IMR-90 (cell line): Measurements from ENCODE around the gene OSBPL6. TPM values are rescaled to one million over a fixed set of nuclear protein-coding genes. Genes with fewer than 3 reads are reported as not detected.

Experiments used
- ATAC-seq: fragments of 200-7000 bp; cut with Tn5 transposase; 2 replicates; pipeline ENCODE4 v1.9.1; 2020; ENCODE audit warnings: low read depth, mild to moderate bottlenecking, moderate library complexity
- BruUV-seq: library from RNA; stranded (reverse); fragments of 400-500 nt; replicated peaks from 2 replicates; lab custom pipeline; 2021; lab: Mats Ljungman, UMichigan
- CTCF ChIA-PET: fragments of 300-600 bp; formaldehyde crosslinking; extraction: SDS; loops from one replicate; lab custom pipeline; 2021; ENCODE audit warnings: antibody characterized with exemption; lab: Yijun Ruan, JAX
- POLR2A ChIA-PET: fragments of 300-600 bp; sonication (Branson Sonifier 250); formaldehyde crosslinking; loops from one replicate; lab custom pipeline; 2022; ENCODE audit warnings: antibody characterized with exemption; ENCODE audit not compliant: unreplicated experiment; lab: Charles Lee
- DNase-seq: peaks from one replicate; pipeline ENCODE4 v3.0.0; 2013
- H2AFZ ChIP-seq: replicated peaks from 2 replicates; pipeline ENCODE3; 2013; ENCODE audit warnings: low read length, mild to moderate bottlenecking; ENCODE audit not compliant: poor library complexity
- H2AK5ac ChIP-seq: 2 replicates; pipeline ENCODE4 v1.6.1; 2013; ENCODE audit warnings: low read depth, low read length, inconsistent platforms
- H2AK9ac ChIP-seq: replicated peaks from 2 replicates; pipeline ENCODE3; 2013; ENCODE audit warnings: mild to moderate bottlenecking, low read depth, low read length, moderate library complexity; ENCODE audit not compliant: poor library complexity
- H2BK120ac ChIP-seq: 2 replicates; pipeline ENCODE4 v1.6.1; 2013; ENCODE audit warnings: low read depth, low read length, inconsistent platforms
- H2BK15ac ChIP-seq: 3 replicates; pipeline ENCODE4 v1.6.1; 2013; ENCODE audit warnings: low read depth, low read length, inconsistent platforms
- H2BK20ac ChIP-seq: 2 replicates; pipeline ENCODE4 v1.6.1; 2013; ENCODE audit warnings: low read depth, mild to moderate bottlenecking, inconsistent platforms, low read length, moderate library complexity
- H2BK5ac ChIP-seq: 2 replicates; pipeline ENCODE4 v1.6.1; 2013; ENCODE audit warnings: mild to moderate bottlenecking, low read depth, low read length, inconsistent platforms; ENCODE audit not compliant: poor library complexity, severe bottlenecking
- H3K14ac ChIP-seq: replicated peaks from 2 replicates; pipeline ENCODE4 v1.6.1; 2013; ENCODE audit warnings: low read depth, low read length, inconsistent platforms
- H3K18ac ChIP-seq: 2 replicates; pipeline ENCODE4 v1.6.1; 2013; ENCODE audit warnings: low read depth, low read length, control low read depth
- H3K23ac ChIP-seq: 2 replicates; pipeline ENCODE4 v1.6.1; 2013; ENCODE audit warnings: low read depth, low read length, inconsistent platforms
- H3K27ac ChIP-seq: 2 replicates; pipeline ENCODE4 v1.5.1; 2013; ENCODE audit warnings: mild to moderate bottlenecking, control low read depth, low read length; ENCODE audit not compliant: insufficient read depth
- H3K27me3 ChIP-seq: 2 replicates; pipeline ENCODE4 v1.6.1; 2013; ENCODE audit warnings: low read length; ENCODE audit not compliant: control insufficient read depth, insufficient read depth
- H3K36me3 ChIP-seq: 2 replicates; pipeline ENCODE4 v1.6.1; 2013; ENCODE audit warnings: low read length, mixed read lengths; ENCODE audit not compliant: control insufficient read depth, insufficient read depth
- H3K4ac ChIP-seq: 2 replicates; pipeline ENCODE4 v1.6.1; 2013; ENCODE audit warnings: low read depth, low read length, inconsistent platforms
- H3K4me1 ChIP-seq: 2 replicates; pipeline ENCODE4 v1.6.1; 2013; ENCODE audit warnings: low read length, mixed read lengths; ENCODE audit not compliant: control insufficient read depth, insufficient read depth
- H3K4me2 ChIP-seq: 2 replicates; pipeline ENCODE4 v1.6.1; 2013; ENCODE audit warnings: low read depth, mild to moderate bottlenecking, control low read depth, low read length, moderate library complexity
- H3K4me3 ChIP-seq: 2 replicates; pipeline ENCODE4 v1.5.1; 2013; ENCODE audit warnings: low read depth, mild to moderate bottlenecking, control low read depth, low read length, moderate library complexity; ENCODE audit not compliant: insufficient read depth
- H3K56ac ChIP-seq: 2 replicates; pipeline ENCODE4 v1.6.1; 2013; ENCODE audit warnings: low read length, inconsistent platforms; ENCODE audit not compliant: insufficient read depth; ENCODE audit errors: extremely low read depth
- H3K79me1 ChIP-seq, 2 experiments: 2 replicates each; pipeline ENCODE4 v1.6.1; 2013; ENCODE audit warnings: low read length in 2 of 2, inconsistent platforms in 1 of 2, low read depth in 1 of 2
- H3K9ac ChIP-seq: 2 replicates; pipeline ENCODE4 v1.6.1; 2013; ENCODE audit warnings: low read depth, low read length, control low read depth
- H3K9me1 ChIP-seq: 2 replicates; pipeline ENCODE4 v1.6.1; 2013; ENCODE audit warnings: low read length, inconsistent platforms; ENCODE audit not compliant: insufficient read depth
- H3K9me3 ChIP-seq: 2 replicates; pipeline ENCODE4 v1.6.1; 2013; ENCODE audit warnings: low read length; ENCODE audit not compliant: control insufficient read depth, insufficient read depth
- H4K20me1 ChIP-seq: 2 replicates; pipeline ENCODE4 v1.6.1; 2013; ENCODE audit warnings: low read length, inconsistent platforms; ENCODE audit not compliant: insufficient read depth
- H4K5ac ChIP-seq: 2 replicates; pipeline ENCODE4 v1.6.1; 2013; ENCODE audit warnings: mild to moderate bottlenecking, low read depth, low read length, control low read depth
- H4K8ac ChIP-seq, 2 experiments: 2 replicates each; pipeline ENCODE4 v1.6.1; 2013; ENCODE audit warnings: low read depth in 2 of 2, low read length in 2 of 2, control low read depth in 1 of 2, inconsistent platforms in 1 of 2
- H4K91ac ChIP-seq: 2 replicates; pipeline ENCODE4 v1.6.1; 2013; ENCODE audit warnings: low read depth, low read length, inconsistent platforms; ENCODE audit not compliant: insufficient read depth
- CEBPB ChIP-seq: IDR thresholded peaks from 2 replicates; pipeline ENCODE4 v1.6.1; 2012; ENCODE audit warnings: low read depth, low read length, improper control_type of control experiment
- CTCF ChIP-seq: conservative IDR thresholded peaks from 2 replicates; pipeline ENCODE4 v1.5.1; 2012; ENCODE audit warnings: mild to moderate bottlenecking, low read depth, low read length, improper control_type of control experiment
- MXI1 ChIP-seq: IDR thresholded peaks from 2 replicates; pipeline ENCODE4 v1.6.1; 2012; ENCODE audit warnings: low read depth, mild to moderate bottlenecking, low read length, moderate library complexity, borderline replicate concordance
- POLR2A ChIP-seq: IDR thresholded peaks from 2 replicates; pipeline ENCODE4 v1.6.1; 2012; ENCODE audit warnings: mild to moderate bottlenecking, low read depth, low read length
- SMC3 ChIP-seq: fragments of 150-350 bp; IDR thresholded peaks from 2 replicates; pipeline ENCODE4 v1.6.1; 2016; ENCODE audit warnings: low read depth, mild to moderate bottlenecking, antibody characterized with exemption, low read length, moderate library complexity
- WGBS, 2 experiments: methylation state at CpG; one replicate each; pipeline versions ENCODE4 v1.1.5 to v1.1.7; 2013; ENCODE audit warnings: missing lambda C conversion rate in 2 of 2; ENCODE audit not compliant: insufficient read length in 1 of 2; ENCODE audit errors: extremely low coverage in 2 of 2; 5-methylcytosine and 5-hydroxymethylcytosine counted together
- dilution Hi-C: fragments of 300-500 bp; cut with HindIII; formaldehyde crosslinking; loops from one replicate; pipeline ENCODE4 v1.14.3; 2018; ENCODE audit warnings: low sequenced_read_pairs; ENCODE audit not compliant: unreplicated experiment
- in situ Hi-C: fragments of 300-500 bp; cut with MboI; formaldehyde crosslinking; loops from 3 replicates; pipeline ENCODE4 v1.14.3; 2019; ENCODE audit warnings: low sequenced_read_pairs, inconsistent platforms, mixed read lengths
- intact Hi-C: fragments of 100-400 bp; cut with micrococcal nuclease; formaldehyde crosslinking; loops from 2 replicates; pipeline ENCODE4 v1.10.0; 2022
- polyA plus RNA-seq, 3 experiments: library from polyadenylated mRNA; depleted of rRNA; stranded (reverse); fragments of >200 nt; gene quantifications; 2 replicates each; pipeline ENCODE4 v1.2.3, GENCODE V29; 2012; ENCODE audit warnings: low replicate concordance in 1 of 3
- total RNA-seq: library from RNA; depleted of rRNA; stranded (reverse); fragments of >200 nt; gene quantifications from 2 replicates; pipeline ENCODE4 v1.2.3, GENCODE V29; 2012

The OSBPL6 gene
- total and polyA plus RNA-seq, 2 of the 4 experiments (the other 2 are of a cell fraction) = 3.2 to 3.7 TPM

GRCh38 chr2:178330175-178331017, 136.1 kb downstream of the OSBPL6 start:
- TF ChIP-seq CEBPB (no peak), SMC3 (no peak), POLR2A (no peak), CTCF (no peak), MXI1 (no peak)
- in situ Hi-C loops (no loop called here), intact Hi-C loops (no loop called here), dilution Hi-C loops (no loop called here)
- no peak overlapping the region for H3K4me3 ChIP-seq
- H2BK120ac ChIP-seq = no peak overlapping the region
- H3K18ac ChIP-seq = no peak overlapping the region
- H2AK5ac ChIP-seq = no peak overlapping the region
- H2BK20ac ChIP-seq = no peak overlapping the region
- no peak overlapping the region for H4K8ac ChIP-seq
- H2AK9ac ChIP-seq = no peak overlapping the region
- H4K20me1 ChIP-seq = no peaks in the 10 kb centered on the region
- H3K4me2 ChIP-seq = no peak overlapping the region
- ATAC-seq = no peak
- no TSS peak for BruUV-seq
- H3K27ac ChIP-seq = no peak overlapping the region
- H2AFZ ChIP-seq = no peak overlapping the region
- 67% methylated on average over 2 of the region's 8 CpGs; no CpG with 5 or more reads in 1 of the 2 experiments for WGBS, 2 experiments
- H3K4me1 ChIP-seq = peaks cover 4% of the 10 kb centered on the region
- ChIA-PET POLR2A (no interaction called here), CTCF (interaction anchor here (1.0 to 1.6 kb wide), 2 partner anchors 42 to 84 kb away, joined by 5 to 6 read pairs; no protein-coding TSS in a partner anchor)
- 0 out of 2 replicates have a peak, but pooled peaks cover 3% of the 10 kb centered on the region for H3K9me1 ChIP-seq
- no peaks in the 10 kb centered on the region for H3K79me1 ChIP-seq
- H2BK5ac ChIP-seq = no peak overlapping the region
- no peak overlapping the region for H3K14ac ChIP-seq
- no peaks in the 10 kb centered on the region for H3K9me3 ChIP-seq
- no peaks in the 10 kb centered on the region for H3K27me3 ChIP-seq
- H3K36me3 ChIP-seq = no peaks in the 10 kb centered on the region
- H3K23ac ChIP-seq = no peak overlapping the region
- H3K56ac ChIP-seq = no peak overlapping the region
- H3K4ac ChIP-seq = no peak overlapping the region
- no peak overlapping the region for H2BK15ac ChIP-seq
- no peak overlapping the region for H3K9ac ChIP-seq
- H4K5ac ChIP-seq = 0 out of 2 replicates have a peak overlapping the region, but pooled peaks have one; percentile 26
- H4K91ac ChIP-seq = no peak overlapping the region
- DNase-seq = no peak
